Activated CD4-positive, alpha-beta T cell treated with anti-CD3 and anti-CD28 coated beads, Interleukin-2, amount 10 ng/mL, durations not matched to agents 7 days and 5 days (primary cell): ENCODE results near the gene SAMD4A. TPM values are rescaled to one million over a fixed set of nuclear protein-coding genes. Genes with fewer than 3 reads are reported as not detected.

Experiments used
- CTCF ChIA-PET: fragments of 350-600 bp; sonication (Branson Sonifier 250); formaldehyde crosslinking; loops from one replicate; lab custom pipeline; 2021; ENCODE audit warnings: antibody characterized with exemption; lab: Charles Lee
- POLR2A ChIA-PET: fragments of 350-600 bp; sonication (Branson Sonifier 250); formaldehyde crosslinking; loops from one replicate; lab custom pipeline; 2021; ENCODE audit warnings: antibody characterized with exemption; lab: Charles Lee
- DNase-seq: peaks from one replicate; pipeline ENCODE4 v3.0.0-alpha.2; 2020
- H3K27ac Mint-ChIP-seq: one replicate; pipeline ENCODE4 v1.8.0; 2021; ENCODE audit warnings: mild to moderate bottlenecking, moderate library complexity, mixed read lengths
- H3K27me3 Mint-ChIP-seq: one replicate; pipeline ENCODE4 v1.8.0; 2021; ENCODE audit warnings: mixed read lengths
- H3K36me3 Mint-ChIP-seq: one replicate; pipeline ENCODE4 v1.8.0; 2021; ENCODE audit warnings: low read depth, mixed read lengths
- H3K4me1 Mint-ChIP-seq: one replicate; pipeline ENCODE4 v1.8.0; 2021; ENCODE audit warnings: mixed read lengths
- H3K4me3 Mint-ChIP-seq: one replicate; pipeline ENCODE4 v1.8.0; 2021; ENCODE audit warnings: mild to moderate bottlenecking, moderate library complexity, mixed read lengths
- H3K9me3 Mint-ChIP-seq: one replicate; pipeline ENCODE4 v1.8.0; 2021; ENCODE audit warnings: mixed read lengths
- total RNA-seq, 2 experiments: library from RNA; stranded (reverse); gene quantifications; one replicate each; pipeline ENCODE4 v1.2.3, GENCODE V29; 2021

The SAMD4A gene
- total RNA-seq, 2 experiments from 2014 or later: 0.54 to 0.62 TPM

- peak overlapping the region; percentile 18 for H3K4me3 Mint-ChIP-seq
- no peaks in the 10 kb centered on the region for H3K9me3 Mint-ChIP-seq
- CTCF ChIA-PET: interaction anchor here (0.6 to 5.8 kb wide), 62 partner anchors 8 to 379 kb away, joined by 3 to 110 read pairs (median 4); partner anchors contain the start of genes CGRRF1, MAPK1IP1L and SAMD4A
- H3K4me1 Mint-ChIP-seq: peaks cover 57% of the 10 kb centered on the region
- peak overlapping the region; percentile 78 for H3K27ac Mint-ChIP-seq
- no peaks in the 10 kb centered on the region for H3K36me3 Mint-ChIP-seq
- H3K27me3 Mint-ChIP-seq: peaks cover 4% of the 10 kb centered on the region
- DNase-seq: peak; percentile 86
- POLR2A ChIA-PET: no interaction called here
Observed at GRCh38 chr14:54773171-54774006, 206.5 kb downstream of the SAMD4A start.

GRCh38 chr14:54774824-54775223 is 207.9 kb downstream of the SAMD4A start:
- Mint-ChIP-seq H3K4me3 (no peak overlapping the region), H3K36me3 (no peaks in the 10 kb centered on the region), H3K9me3 (no peaks in the 10 kb centered on the region), H3K27ac (no peak overlapping the region), H3K27me3 (no peaks in the 10 kb centered on the region), H3K4me1 (peaks cover 59% of the 10 kb centered on the region)
- ChIA-PET CTCF (interaction anchor here (0.6 to 5.8 kb wide), 31 partner anchors 9 to 271 kb away, joined by 3 to 110 read pairs (median 5); partner anchors contain the start of genes CGRRF1 and SAMD4A), POLR2A (no interaction called here)
- no peak for DNase-seq

- H3K9me3 Mint-ChIP-seq: no peaks in the 10 kb centered on the region
- H3K4me1 Mint-ChIP-seq: peaks cover 59% of the 10 kb centered on the region
- DNase-seq: no peak
- H3K27ac Mint-ChIP-seq: no peak overlapping the region
- ChIA-PET CTCF (interaction anchor here (1.1 to 5.8 kb wide), 15 partner anchors 8 to 266 kb away, joined by 3 to 110 read pairs (median 7); partner anchors contain the start of genes CGRRF1 and SAMD4A), POLR2A (no interaction called here)
- H3K27me3 Mint-ChIP-seq: no peaks in the 10 kb centered on the region
- H3K36me3 Mint-ChIP-seq: no peaks in the 10 kb centered on the region
- no peak overlapping the region for H3K4me3 Mint-ChIP-seq
Observed at GRCh38 chr14:54775486-54776140, 208.7 kb downstream of the SAMD4A start.

- DNase-seq: peak; percentile 62
- peaks cover 59% of the 10 kb centered on the region for H3K4me1 Mint-ChIP-seq
- H3K27me3 Mint-ChIP-seq: peaks cover 3% of the 10 kb centered on the region
- H3K4me3 Mint-ChIP-seq: peak overlapping the region; percentile 52
- CTCF ChIA-PET: interaction anchor here (1.1 to 5.8 kb wide), 7 partner anchors 11 to 210 kb away, joined by 4 to 110 read pairs (median 7); partner anchors contain the start of gene SAMD4A
- no peaks in the 10 kb centered on the region for H3K9me3 Mint-ChIP-seq
- H3K36me3 Mint-ChIP-seq: no peaks in the 10 kb centered on the region
- POLR2A ChIA-PET: no interaction called here
- peak overlapping the region; percentile 78 for H3K27ac Mint-ChIP-seq
Observed at GRCh38 chr14:54776361-54777001, 209.6 kb downstream of the SAMD4A start.

- H3K9me3 Mint-ChIP-seq: no peaks in the 10 kb centered on the region
- peak overlapping the region; percentile 78 for H3K27ac Mint-ChIP-seq
- ChIA-PET CTCF (interaction anchor here (0.8 to 5.8 kb wide), 5 partner anchors 10 to 649 kb away, joined by 3 to 110 read pairs (median 7); partner anchors contain the start of gene SAMD4A), POLR2A (no interaction called here)
- H3K4me3 Mint-ChIP-seq: peak overlapping the region; percentile 52
- no peaks in the 10 kb centered on the region for H3K36me3 Mint-ChIP-seq
- no peak for DNase-seq
- peaks cover 3% of the 10 kb centered on the region for H3K27me3 Mint-ChIP-seq
- peaks cover 56% of the 10 kb centered on the region for H3K4me1 Mint-ChIP-seq
Observed at GRCh38 chr14:54777395-54777794, 210.5 kb downstream of the SAMD4A start.

GRCh38 chr14:54778618-54779345 is 211.9 kb downstream of the SAMD4A start:
- Mint-ChIP-seq H3K27ac (no peak overlapping the region), H3K4me1 (peaks cover 51% of the 10 kb centered on the region), H3K9me3 (no peaks in the 10 kb centered on the region), H3K27me3 (peaks cover 3% of the 10 kb centered on the region), H3K4me3 (no peak overlapping the region), H3K36me3 (no peaks in the 10 kb centered on the region)
- CTCF ChIA-PET: interaction anchor here (0.6 kb wide), 1 partner anchor 227 kb away, joined by 3 read pairs; no protein-coding TSS in a partner anchor
- POLR2A ChIA-PET: no interaction called here
- no peak for DNase-seq

GRCh38 chr14:54781080-54781479 is 214.2 kb downstream of the SAMD4A start:
- DNase-seq: no peak
- POLR2A ChIA-PET: no interaction called here
- no peak overlapping the region for H3K27ac Mint-ChIP-seq
- H3K4me1 Mint-ChIP-seq: peaks cover 37% of the 10 kb centered on the region
- peaks cover 3% of the 10 kb centered on the region for H3K27me3 Mint-ChIP-seq
- no peaks in the 10 kb centered on the region for H3K36me3 Mint-ChIP-seq
- no peak overlapping the region for H3K4me3 Mint-ChIP-seq
- CTCF ChIA-PET: interaction anchor here (4.7 kb wide), 1 partner anchor 7 kb away, joined by 26 read pairs; no protein-coding TSS in a partner anchor
- no peaks in the 10 kb centered on the region for H3K9me3 Mint-ChIP-seq

GRCh38 chr14:54781961-54782750 is 215.2 kb downstream of the SAMD4A start:
- no peak for DNase-seq
- ChIA-PET POLR2A (no interaction called here), CTCF (interaction anchor here (0.5 to 4.7 kb wide), 7 partner anchors 8 to 370 kb away, joined by 3 to 26 read pairs (median 4); no protein-coding TSS in a partner anchor)
- H3K27me3 Mint-ChIP-seq: peaks cover 3% of the 10 kb centered on the region
- peaks cover 30% of the 10 kb centered on the region for H3K4me1 Mint-ChIP-seq
- H3K9me3 Mint-ChIP-seq: no peaks in the 10 kb centered on the region
- no peak overlapping the region for H3K27ac Mint-ChIP-seq
- no peak overlapping the region for H3K4me3 Mint-ChIP-seq
- no peaks in the 10 kb centered on the region for H3K36me3 Mint-ChIP-seq

GRCh38 chr14:54782751-54783659 is 216.1 kb downstream of the SAMD4A start:
- peaks cover 3% of the 10 kb centered on the region for H3K27me3 Mint-ChIP-seq
- POLR2A ChIA-PET: no interaction called here
- no peaks in the 10 kb centered on the region for H3K36me3 Mint-ChIP-seq
- no peak overlapping the region for H3K27ac Mint-ChIP-seq
- CTCF ChIA-PET: interaction anchor here (1.0 to 4.7 kb wide), 6 partner anchors 9 to 34 kb away, joined by 3 to 26 read pairs (median 4); no protein-coding TSS in a partner anchor
- H3K4me1 Mint-ChIP-seq: peaks cover 27% of the 10 kb centered on the region
- DNase-seq: no peak
- H3K4me3 Mint-ChIP-seq: no peak overlapping the region
- no peaks in the 10 kb centered on the region for H3K9me3 Mint-ChIP-seq

GRCh38 chr14:54783660-54784015 is 216.7 kb downstream of the SAMD4A start:
- Mint-ChIP-seq H3K9me3 (no peaks in the 10 kb centered on the region), H3K27ac (peak overlapping the region; percentile 68), H3K27me3 (peaks cover 3% of the 10 kb centered on the region), H3K4me3 (no peak overlapping the region), H3K4me1 (peaks cover 21% of the 10 kb centered on the region), H3K36me3 (no peaks in the 10 kb centered on the region)
- ChIA-PET POLR2A (no interaction called here), CTCF (interaction anchor here (1.0 to 4.7 kb wide), 3 partner anchors 10 to 11 kb away, joined by 3 to 26 read pairs (median 6); no protein-coding TSS in a partner anchor)
- DNase-seq: no peak
